Neural progenitor cell (in vitro differentiated cells): Measurements from ENCODE around the gene OR2A12. TPM values are rescaled to one million over a fixed set of nuclear protein-coding genes. Genes with fewer than 3 reads are reported as not detected.

Source experiments
- DNase-seq: peaks from one replicate; pipeline ENCODE4 v3.0.0-alpha.2; 2016; ENCODE audit warnings: low spot score
- H2AFZ ChIP-seq: fragments of 200-600 bp; sonication (generic); replicated peaks from 2 replicates; pipeline ENCODE4 v1.6.1; 2016; ENCODE audit warnings: antibody characterized with exemption
- H3F3A ChIP-seq: fragments of 200-600 bp; sonication (generic); 2 replicates; pipeline ENCODE4 v1.6.1; 2016; ENCODE audit warnings: antibody characterized with exemption, low read depth
- H3K27ac ChIP-seq: fragments of 200-600 bp; sonication (generic); 2 replicates; pipeline ENCODE4 v1.5.1; 2016; ENCODE audit warnings: mild to moderate bottlenecking
- H3K27me3 ChIP-seq: fragments of 200-600 bp; sonication (generic); 2 replicates; pipeline ENCODE4 v1.6.1; 2016; ENCODE audit warnings: mild to moderate bottlenecking, moderate library complexity
- H3K36me3 ChIP-seq: fragments of 200-600 bp; sonication (generic); 2 replicates; pipeline ENCODE4 v1.5.1; 2016
- H3K4me1 ChIP-seq: fragments of 200-600 bp; sonication (generic); 2 replicates; pipeline ENCODE4 v1.6.1; 2016; ENCODE audit warnings: mixed run types
- H3K4me2 ChIP-seq: fragments of 200-600 bp; sonication (generic); 2 replicates; pipeline ENCODE4 v1.6.1; 2016
- H3K4me3 ChIP-seq: fragments of 200-600 bp; sonication (generic); 2 replicates; pipeline ENCODE4 v1.5.1; 2016
- H3K79me2 ChIP-seq: fragments of 200-600 bp; sonication (generic); 2 replicates; pipeline ENCODE4 v1.6.1; 2016; ENCODE audit warnings: low read depth
- H3K9ac ChIP-seq: fragments of 200-600 bp; sonication (generic); 2 replicates; pipeline ENCODE4 v1.6.1; 2016
- H3K9me3 ChIP-seq: fragments of 200-600 bp; sonication (generic); 2 replicates; pipeline ENCODE4 v1.5.1; 2016; ENCODE audit warnings: low read depth
- H4K20me1 ChIP-seq: fragments of 200-600 bp; sonication (generic); 2 replicates; pipeline ENCODE4 v1.6.1; 2016; ENCODE audit warnings: low read depth
- H3K27ac Mint-ChIP-seq: 3 replicates; pipeline ENCODE4 v1.8.0; 2021; ENCODE audit warnings: mixed read lengths
- H3K27me3 Mint-ChIP-seq: 2 replicates; pipeline ENCODE4 v1.8.0; 2022; ENCODE audit warnings: low read depth, mild to moderate bottlenecking, inconsistent platforms, moderate library complexity, mixed read lengths; ENCODE audit not compliant: insufficient read depth
- H3K36me3 Mint-ChIP-seq: 3 replicates; pipeline ENCODE4 v1.8.0; 2021; ENCODE audit warnings: mixed read lengths
- H3K4me1 Mint-ChIP-seq: 3 replicates; pipeline ENCODE4 v1.8.0; 2021; ENCODE audit warnings: mixed read lengths
- H3K4me3 Mint-ChIP-seq: 3 replicates; pipeline ENCODE4 v1.8.0; 2021; ENCODE audit warnings: mild to moderate bottlenecking, moderate library complexity, mixed read lengths
- H3K9me3 Mint-ChIP-seq: 3 replicates; pipeline ENCODE4 v1.8.0; 2020; ENCODE audit warnings: mixed read lengths
- EZH2 ChIP-seq: fragments of 200-600 bp; sonication (generic); IDR thresholded peaks from 2 replicates; pipeline ENCODE4 v1.6.1; 2017; ENCODE audit warnings: antibody characterized with exemption, mild to moderate bottlenecking, moderate library complexity
- EZH2phosphoT487 ChIP-seq: fragments of 200-600 bp; sonication (generic); IDR thresholded peaks from 2 replicates; pipeline ENCODE4 v1.6.1; 2017; ENCODE audit warnings: antibody characterized with exemption
- total RNA-seq: library from RNA; depleted of rRNA; stranded (reverse); fragments of >200 nt; gene quantifications from 2 replicates; pipeline ENCODE4 v1.2.3, GENCODE V29; 2015; ENCODE audit warnings: low replicate concordance
- TF ChIP-seq, protein P1 (sequence below): fragments of 200-600 bp; sonication (generic); IDR thresholded peaks from 2 replicates; pipeline ENCODE4 v1.5.1; 2017; ENCODE audit warnings: antibody characterized with exemption, mild to moderate bottlenecking

Gene OR2A12
- total RNA-seq, 1 donor from 2014 or later: not detected

- Mint-ChIP-seq H3K9me3 (no peaks in the 10 kb centered on the region), H3K36me3 (no peaks in the 10 kb centered on the region), H3K4me3 (no peak within 1 kb of the TSS), H3K4me1 (no peaks in the 10 kb centered on the region), H3K27ac (no peak within 1 kb of the TSS), H3K27me3 (peaks cover 2% of the 10 kb centered on the region)
- TF ChIP-seq EZH2phosphoT487 (no peak), EZH2 (no peak)
- TF ChIP-seq, protein P1, sequence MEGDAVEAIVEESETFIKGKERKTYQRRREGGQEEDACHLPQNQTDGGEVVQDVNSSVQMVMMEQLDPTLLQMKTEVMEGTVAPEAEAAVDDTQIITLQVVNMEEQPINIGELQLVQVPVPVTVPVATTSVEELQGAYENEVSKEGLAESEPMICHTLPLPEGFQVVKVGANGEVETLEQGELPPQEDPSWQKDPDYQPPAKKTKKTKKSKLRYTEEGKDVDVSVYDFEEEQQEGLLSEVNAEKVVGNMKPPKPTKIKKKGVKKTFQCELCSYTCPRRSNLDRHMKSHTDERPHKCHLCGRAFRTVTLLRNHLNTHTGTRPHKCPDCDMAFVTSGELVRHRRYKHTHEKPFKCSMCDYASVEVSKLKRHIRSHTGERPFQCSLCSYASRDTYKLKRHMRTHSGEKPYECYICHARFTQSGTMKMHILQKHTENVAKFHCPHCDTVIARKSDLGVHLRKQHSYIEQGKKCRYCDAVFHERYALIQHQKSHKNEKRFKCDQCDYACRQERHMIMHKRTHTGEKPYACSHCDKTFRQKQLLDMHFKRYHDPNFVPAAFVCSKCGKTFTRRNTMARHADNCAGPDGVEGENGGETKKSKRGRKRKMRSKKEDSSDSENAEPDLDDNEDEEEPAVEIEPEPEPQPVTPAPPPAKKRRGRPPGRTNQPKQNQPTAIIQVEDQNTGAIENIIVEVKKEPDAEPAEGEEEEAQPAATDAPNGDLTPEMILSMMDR: no peak
- no peak within 1 kb of the TSS for H3K4me2 ChIP-seq
- no peaks in the 10 kb centered on the region for H3K79me2 ChIP-seq
- DNase-seq: no peak
- H3K9ac ChIP-seq: no peak within 1 kb of the TSS
- H3K9me3 ChIP-seq: no peaks in the 10 kb centered on the region
- no peaks in the 10 kb centered on the region for H3K36me3 ChIP-seq
- H2AFZ ChIP-seq: no peak within 1 kb of the TSS
- H3K4me1 ChIP-seq: no peaks in the 10 kb centered on the region
- H3K4me3 ChIP-seq: no peak within 1 kb of the TSS
- H3F3A ChIP-seq: no peaks in the 10 kb centered on the region
- no peak within 1 kb of the TSS for H3K27ac ChIP-seq
- H4K20me1 ChIP-seq: no peaks in the 10 kb centered on the region
- H3K27me3 ChIP-seq: no peaks in the 10 kb centered on the region
Observed at GRCh38 chr7:144109283-144109682, 23.2 kb downstream of the OR2A12 start, which contains the start of gene OR2A2. Gene OR2A2, plus strand, starts transcription at chr7:144109583. Its CDS starts 0 bp downstream, at chr7:144109583.

GRCh38 chr7:144110272-144110671 is 24.2 kb downstream of the OR2A12 start:
- peak; percentile 10 for DNase-seq

DNA sequence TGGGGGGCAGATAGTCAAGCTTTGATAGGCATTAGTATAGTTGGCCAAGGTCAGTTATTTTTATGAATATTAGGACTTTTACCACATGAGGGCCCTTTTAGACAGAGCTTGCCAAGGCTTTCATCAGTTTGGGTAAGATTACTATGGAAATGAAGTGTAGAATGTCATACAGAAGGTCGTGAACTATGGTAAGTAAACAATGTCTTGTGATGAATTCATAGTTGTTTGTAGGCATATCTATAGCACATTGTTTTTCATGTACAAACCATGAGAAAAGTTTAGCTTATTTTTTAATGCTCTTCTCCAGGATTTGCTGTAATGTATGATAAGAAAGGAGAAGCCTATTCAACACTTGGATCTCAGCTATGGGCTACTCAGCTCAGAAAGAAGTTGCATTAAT is 27.6 kb downstream of the OR2A12 start:
- Histone ChIP-seq H4K20me1 (no peaks in the 10 kb centered on the region), H3K4me1 (no peaks in the 10 kb centered on the region), H3K9ac (no peak overlapping the region), H3K36me3 (no peaks in the 10 kb centered on the region), H3K4me3 (no peak overlapping the region), H3K79me2 (no peaks in the 10 kb centered on the region), H3K27me3 (no peaks in the 10 kb centered on the region), H3K27ac (no peak overlapping the region), H3F3A (no peaks in the 10 kb centered on the region), H3K9me3 (no peaks in the 10 kb centered on the region), H2AFZ (no peak overlapping the region), H3K4me2 (no peak overlapping the region)
- Mint-ChIP-seq H3K36me3 (no peaks in the 10 kb centered on the region), H3K4me1 (no peaks in the 10 kb centered on the region), H3K27ac (no peak overlapping the region), H3K27me3 (no peaks in the 10 kb centered on the region), H3K4me3 (no peak overlapping the region), H3K9me3 (no peaks in the 10 kb centered on the region)
- no peak for DNase-seq
- TF ChIP-seq EZH2 (no peak), EZH2phosphoT487 (no peak)
- TF ChIP-seq, protein P1: no peak

More at GRCh38 chr7:144110272-144110671, 24.2 kb downstream of the OR2A12 start:
- Histone ChIP-seq H3K27ac (no peak overlapping the region), H3K79me2 (no peaks in the 10 kb centered on the region), H3K9ac (no peak overlapping the region), H3K36me3 (no peaks in the 10 kb centered on the region), H3K9me3 (no peaks in the 10 kb centered on the region), H3F3A (no peaks in the 10 kb centered on the region), H3K4me1 (no peaks in the 10 kb centered on the region), H3K4me3 (no peak overlapping the region), H3K4me2 (no peak overlapping the region), H4K20me1 (no peaks in the 10 kb centered on the region), H2AFZ (no peak overlapping the region), H3K27me3 (no peaks in the 10 kb centered on the region)
- H3K4me3 Mint-ChIP-seq: no peak overlapping the region
- H3K27ac Mint-ChIP-seq: no peak overlapping the region
- no peaks in the 10 kb centered on the region for H3K36me3 Mint-ChIP-seq
- no peaks in the 10 kb centered on the region for H3K9me3 Mint-ChIP-seq
- TF ChIP-seq, protein P1: peak; percentile 27
- TF ChIP-seq EZH2phosphoT487: no peak
- no peaks in the 10 kb centered on the region for H3K4me1 Mint-ChIP-seq
- peaks cover 2% of the 10 kb centered on the region for H3K27me3 Mint-ChIP-seq
